RWPE2 (cell line): ENCODE results near the gene CHAC1.

Experiments
- ATAC-seq: fragments of 200-7000 bp; cut with Tn5 transposase; 3 replicates; pipeline ENCODE4 v1.9.1; 2021; ENCODE audit warnings: low read depth
- DNase-seq: peaks from one replicate; pipeline ENCODE4 v3.0.0-alpha.2; 2020; ENCODE audit warnings: low spot score
- H3K27ac ChIP-seq: fragments of 450-650 bp; 2 replicates; pipeline ENCODE4 v1.5.1; 2017; ENCODE audit warnings: mild to moderate bottlenecking; ENCODE audit not compliant: poor library complexity, severe bottlenecking
- H3K27me3 ChIP-seq: fragments of 250-450 bp; sonication (Bioruptor Pico); 2 replicates; pipeline ENCODE4 v1.5.1; 2021; ENCODE audit warnings: mild to moderate bottlenecking, moderate library complexity; ENCODE audit not compliant: insufficient read depth, poor library complexity, severe bottlenecking
- H3K36me3 ChIP-seq: fragments of 250-450 bp; sonication (Bioruptor Pico); 2 replicates; pipeline ENCODE4 v1.5.1; 2020; ENCODE audit warnings: low read depth, mild to moderate bottlenecking, moderate library complexity
- H3K4me1 ChIP-seq: fragments of 250-450 bp; sonication (Bioruptor Pico); 2 replicates; pipeline ENCODE4 v1.5.1; 2021; ENCODE audit warnings: mild to moderate bottlenecking, moderate library complexity; ENCODE audit not compliant: insufficient read depth, poor library complexity, severe bottlenecking
- H3K4me3 ChIP-seq: fragments of 250-450 bp; sonication (Bioruptor Pico); 2 replicates; pipeline ENCODE4 v1.5.1; 2021; ENCODE audit warnings: mild to moderate bottlenecking, moderate library complexity; ENCODE audit not compliant: severe bottlenecking
- H3K9me3 ChIP-seq: fragments of 250-450 bp; sonication (Bioruptor Pico); 2 replicates; pipeline ENCODE4 v1.5.1; 2021; ENCODE audit warnings: mild to moderate bottlenecking, moderate library complexity; ENCODE audit not compliant: severe bottlenecking
- CTCF ChIP-seq: fragments of 450-650 bp; IDR thresholded peaks from one replicate; pipeline ENCODE4 v1.5.1; 2017; ENCODE audit warnings: mild to moderate bottlenecking, moderate library complexity; ENCODE audit not compliant: poor library complexity, severe bottlenecking

CHAC1 gene

GRCh38 chr15:40930430-40931299 lies 22.6 kb upstream of the CHAC1 start:
- peak; percentile 99 for TF ChIP-seq CTCF
- Histone ChIP-seq H3K4me1 (no peaks in the 10 kb centered on the region), H3K27me3 (peaks cover 50% of the 10 kb centered on the region), H3K36me3 (no peaks in the 10 kb centered on the region), H3K4me3 (peak overlapping the region; percentile 36), H3K9me3 (no peaks in the 10 kb centered on the region), H3K27ac (no peak overlapping the region)
- ATAC-seq (peak; percentile 17), DNase-seq (peak; percentile 82)

- no peaks in the 10 kb centered on the region for H3K36me3 ChIP-seq
- H3K9me3 ChIP-seq = no peaks in the 10 kb centered on the region
- H3K4me3 ChIP-seq = no peak overlapping the region
- H3K27me3 ChIP-seq = peaks cover 42% of the 10 kb centered on the region
- peak; percentile 67 for DNase-seq
- ATAC-seq = no peak
- H3K4me1 ChIP-seq = no peaks in the 10 kb centered on the region
- no peak overlapping the region for H3K27ac ChIP-seq
- TF ChIP-seq CTCF = no peak
Measured at GRCh38 chr15:40931300-40932142, 21.8 kb upstream of the CHAC1 start.

DNA sequence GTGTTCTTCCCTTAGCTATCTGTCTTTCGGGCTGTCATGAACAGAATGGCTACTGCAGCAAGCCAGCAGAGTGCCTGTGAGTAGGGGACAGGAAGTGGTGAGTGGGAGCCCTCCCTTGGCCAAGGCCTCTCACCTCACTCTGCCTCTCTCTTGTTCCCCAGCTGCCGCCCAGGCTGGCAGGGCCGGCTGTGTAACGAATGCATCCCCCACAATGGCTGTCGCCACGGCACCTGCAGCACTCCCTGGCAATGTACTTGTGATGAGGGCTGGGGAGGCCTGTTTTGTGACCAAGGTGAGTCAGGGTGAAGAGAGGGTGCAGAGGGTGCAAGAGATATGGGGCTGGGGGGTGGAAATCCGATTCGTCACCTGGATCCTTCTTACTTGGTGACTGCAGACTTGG lies 21.1 kb upstream of the CHAC1 start:
- Histone ChIP-seq H3K27ac (no peak overlapping the region), H3K36me3 (no peaks in the 10 kb centered on the region), H3K4me1 (no peaks in the 10 kb centered on the region), H3K4me3 (no peak overlapping the region), H3K9me3 (no peaks in the 10 kb centered on the region), H3K27me3 (peaks cover 35% of the 10 kb centered on the region)
- ATAC-seq (no peak), DNase-seq (peak; percentile 66)
- no peak for TF ChIP-seq CTCF

DNA sequence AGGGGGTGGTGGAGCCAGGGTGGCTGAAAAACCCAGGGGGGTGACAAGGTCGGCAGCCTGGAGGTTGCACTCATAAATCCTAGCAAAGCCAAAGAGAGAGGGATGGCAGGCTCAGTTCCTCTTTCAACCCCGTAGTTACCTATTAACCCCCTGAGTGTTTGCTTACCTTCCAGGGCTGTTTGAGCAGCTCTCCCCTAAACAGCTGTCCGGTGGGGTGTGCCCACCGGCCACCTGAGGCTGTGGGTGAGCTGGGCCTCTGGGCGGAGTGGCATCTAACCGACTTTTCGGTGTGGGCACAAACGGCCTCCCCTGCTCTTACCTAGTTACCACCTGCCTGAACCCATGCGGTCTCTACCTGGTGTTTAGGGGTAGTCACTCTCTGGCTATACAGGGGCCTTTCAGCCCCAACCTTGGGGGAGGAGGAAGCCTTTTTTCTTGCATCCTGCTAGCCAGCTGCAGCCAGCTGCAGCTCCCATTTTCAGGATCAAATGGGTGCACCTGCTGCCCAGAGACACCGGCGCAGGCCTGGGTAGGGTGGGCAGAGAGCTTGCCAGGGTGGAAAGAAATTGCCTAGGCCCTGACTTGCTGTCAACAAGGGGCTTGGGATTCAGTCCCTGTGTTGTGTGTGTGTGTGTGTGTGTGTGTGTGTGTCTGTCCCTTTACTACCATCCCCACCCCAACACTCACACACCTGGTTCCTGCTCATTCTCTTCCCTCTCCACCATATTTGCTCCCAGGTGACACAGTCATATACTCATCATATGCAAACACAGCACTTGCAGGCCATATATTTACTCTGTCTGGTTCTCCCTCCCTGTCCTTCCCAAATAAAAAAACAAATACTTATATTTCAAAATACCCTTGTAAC lies 20.4 kb upstream of the CHAC1 start:
- TF ChIP-seq CTCF = no peak
- Histone ChIP-seq H3K27me3 (peaks cover 30% of the 10 kb centered on the region), H3K27ac (no peak overlapping the region), H3K4me3 (no peak overlapping the region), H3K36me3 (no peaks in the 10 kb centered on the region), H3K9me3 (no peaks in the 10 kb centered on the region), H3K4me1 (no peaks in the 10 kb centered on the region)
- ATAC-seq (no peak), DNase-seq (no peak)
